IMR-90 (cell line): ENCODE data around the gene MRPL19. TPM values are rescaled to one million over a fixed set of nuclear protein-coding genes. Genes with fewer than 3 reads are reported as not detected.

ENCODE experiments used
- ATAC-seq: fragments of 200-7000 bp; cut with Tn5 transposase; 2 replicates; pipeline ENCODE4 v1.9.1; 2020; ENCODE audit warnings: low read depth, mild to moderate bottlenecking, moderate library complexity
- BruUV-seq: library from RNA; stranded (reverse); fragments of 400-500 nt; replicated peaks from 2 replicates; lab custom pipeline; 2021; lab: Mats Ljungman, UMichigan
- CTCF ChIA-PET: fragments of 300-600 bp; formaldehyde crosslinking; extraction: SDS; loops from one replicate; lab custom pipeline; 2021; ENCODE audit warnings: antibody characterized with exemption; lab: Yijun Ruan, JAX
- POLR2A ChIA-PET: fragments of 300-600 bp; sonication (Branson Sonifier 250); formaldehyde crosslinking; loops from one replicate; lab custom pipeline; 2022; ENCODE audit warnings: antibody characterized with exemption; ENCODE audit not compliant: unreplicated experiment; lab: Charles Lee
- DNase-seq: peaks from one replicate; pipeline ENCODE4 v3.0.0; 2013
- H2AFZ ChIP-seq: replicated peaks from 2 replicates; pipeline ENCODE3; 2013; ENCODE audit warnings: low read length, mild to moderate bottlenecking; ENCODE audit not compliant: poor library complexity
- H2AK5ac ChIP-seq: 2 replicates; pipeline ENCODE4 v1.6.1; 2013; ENCODE audit warnings: low read depth, low read length, inconsistent platforms
- H2AK9ac ChIP-seq: replicated peaks from 2 replicates; pipeline ENCODE3; 2013; ENCODE audit warnings: mild to moderate bottlenecking, low read depth, low read length, moderate library complexity; ENCODE audit not compliant: poor library complexity
- H2BK120ac ChIP-seq: 2 replicates; pipeline ENCODE4 v1.6.1; 2013; ENCODE audit warnings: low read depth, low read length, inconsistent platforms
- H2BK15ac ChIP-seq: 3 replicates; pipeline ENCODE4 v1.6.1; 2013; ENCODE audit warnings: low read depth, low read length, inconsistent platforms
- H2BK20ac ChIP-seq: 2 replicates; pipeline ENCODE4 v1.6.1; 2013; ENCODE audit warnings: low read depth, mild to moderate bottlenecking, inconsistent platforms, low read length, moderate library complexity
- H2BK5ac ChIP-seq: 2 replicates; pipeline ENCODE4 v1.6.1; 2013; ENCODE audit warnings: mild to moderate bottlenecking, low read depth, low read length, inconsistent platforms; ENCODE audit not compliant: poor library complexity, severe bottlenecking
- H3K14ac ChIP-seq: replicated peaks from 2 replicates; pipeline ENCODE4 v1.6.1; 2013; ENCODE audit warnings: low read depth, low read length, inconsistent platforms
- H3K18ac ChIP-seq: 2 replicates; pipeline ENCODE4 v1.6.1; 2013; ENCODE audit warnings: low read depth, low read length, control low read depth
- H3K23ac ChIP-seq: 2 replicates; pipeline ENCODE4 v1.6.1; 2013; ENCODE audit warnings: low read depth, low read length, inconsistent platforms
- H3K27ac ChIP-seq: 2 replicates; pipeline ENCODE4 v1.5.1; 2013; ENCODE audit warnings: mild to moderate bottlenecking, control low read depth, low read length; ENCODE audit not compliant: insufficient read depth
- H3K27me3 ChIP-seq: 2 replicates; pipeline ENCODE4 v1.6.1; 2013; ENCODE audit warnings: low read length; ENCODE audit not compliant: control insufficient read depth, insufficient read depth
- H3K36me3 ChIP-seq: 2 replicates; pipeline ENCODE4 v1.6.1; 2013; ENCODE audit warnings: low read length, mixed read lengths; ENCODE audit not compliant: control insufficient read depth, insufficient read depth
- H3K4ac ChIP-seq: 2 replicates; pipeline ENCODE4 v1.6.1; 2013; ENCODE audit warnings: low read depth, low read length, inconsistent platforms
- H3K4me1 ChIP-seq: 2 replicates; pipeline ENCODE4 v1.6.1; 2013; ENCODE audit warnings: low read length, mixed read lengths; ENCODE audit not compliant: control insufficient read depth, insufficient read depth
- H3K4me2 ChIP-seq: 2 replicates; pipeline ENCODE4 v1.6.1; 2013; ENCODE audit warnings: low read depth, mild to moderate bottlenecking, control low read depth, low read length, moderate library complexity
- H3K4me3 ChIP-seq: 2 replicates; pipeline ENCODE4 v1.5.1; 2013; ENCODE audit warnings: low read depth, mild to moderate bottlenecking, control low read depth, low read length, moderate library complexity; ENCODE audit not compliant: insufficient read depth
- H3K56ac ChIP-seq: 2 replicates; pipeline ENCODE4 v1.6.1; 2013; ENCODE audit warnings: low read length, inconsistent platforms; ENCODE audit not compliant: insufficient read depth; ENCODE audit errors: extremely low read depth
- H3K79me1 ChIP-seq, 2 experiments: 2 replicates each; pipeline ENCODE4 v1.6.1; 2013; ENCODE audit warnings: low read length in 2 of 2, inconsistent platforms in 1 of 2, low read depth in 1 of 2
- H3K9ac ChIP-seq: 2 replicates; pipeline ENCODE4 v1.6.1; 2013; ENCODE audit warnings: low read depth, low read length, control low read depth
- H3K9me1 ChIP-seq: 2 replicates; pipeline ENCODE4 v1.6.1; 2013; ENCODE audit warnings: low read length, inconsistent platforms; ENCODE audit not compliant: insufficient read depth
- H3K9me3 ChIP-seq: 2 replicates; pipeline ENCODE4 v1.6.1; 2013; ENCODE audit warnings: low read length; ENCODE audit not compliant: control insufficient read depth, insufficient read depth
- H4K20me1 ChIP-seq: 2 replicates; pipeline ENCODE4 v1.6.1; 2013; ENCODE audit warnings: low read length, inconsistent platforms; ENCODE audit not compliant: insufficient read depth
- H4K5ac ChIP-seq: 2 replicates; pipeline ENCODE4 v1.6.1; 2013; ENCODE audit warnings: mild to moderate bottlenecking, low read depth, low read length, control low read depth
- H4K8ac ChIP-seq, 2 experiments: 2 replicates each; pipeline ENCODE4 v1.6.1; 2013; ENCODE audit warnings: low read depth in 2 of 2, low read length in 2 of 2, control low read depth in 1 of 2, inconsistent platforms in 1 of 2
- H4K91ac ChIP-seq: 2 replicates; pipeline ENCODE4 v1.6.1; 2013; ENCODE audit warnings: low read depth, low read length, inconsistent platforms; ENCODE audit not compliant: insufficient read depth
- BHLHE40 ChIP-seq: fragments of 150-350 bp; IDR thresholded peaks from 2 replicates; pipeline ENCODE4 v1.6.1; 2016; ENCODE audit warnings: mild to moderate bottlenecking, low read depth, low read length
- CEBPB ChIP-seq: IDR thresholded peaks from 2 replicates; pipeline ENCODE4 v1.6.1; 2012; ENCODE audit warnings: low read depth, low read length, improper control_type of control experiment
- CHD1 ChIP-seq: IDR thresholded peaks from 2 replicates; pipeline ENCODE4 v1.6.1; 2012; ENCODE audit warnings: low read depth, low read length, improper control_type of control experiment
- CTCF ChIP-seq: conservative IDR thresholded peaks from 2 replicates; pipeline ENCODE4 v1.5.1; 2012; ENCODE audit warnings: mild to moderate bottlenecking, low read depth, low read length, improper control_type of control experiment
- ELK1 ChIP-seq: fragments of 150-350 bp; IDR thresholded peaks from 2 replicates; pipeline ENCODE4 v1.6.1; 2016; ENCODE audit warnings: low read depth, mild to moderate bottlenecking, low read length, moderate library complexity, borderline replicate concordance
- FOS ChIP-seq: fragments of 150-350 bp; IDR thresholded peaks from 2 replicates; pipeline ENCODE4 v1.6.1; 2016; ENCODE audit warnings: low read depth, low read length
- MAFK ChIP-seq: IDR thresholded peaks from 2 replicates; pipeline ENCODE4 v1.6.1; 2012; ENCODE audit warnings: low read depth, low read length, improper control_type of control experiment
- MAZ ChIP-seq: IDR thresholded peaks from 2 replicates; pipeline ENCODE4 v1.6.1; 2012; ENCODE audit warnings: low read depth, mild to moderate bottlenecking, low read length, improper control_type of control experiment, moderate library complexity, borderline replicate concordance
- MXI1 ChIP-seq: IDR thresholded peaks from 2 replicates; pipeline ENCODE4 v1.6.1; 2012; ENCODE audit warnings: low read depth, mild to moderate bottlenecking, low read length, moderate library complexity, borderline replicate concordance
- NFE2L2 ChIP-seq: fragments of 150-350 bp; IDR thresholded peaks from 2 replicates; pipeline ENCODE4 v1.6.1; 2016; ENCODE audit warnings: low read depth, mild to moderate bottlenecking, low read length
- POLR2A ChIP-seq: IDR thresholded peaks from 2 replicates; pipeline ENCODE4 v1.6.1; 2012; ENCODE audit warnings: mild to moderate bottlenecking, low read depth, low read length
- RAD21 ChIP-seq: IDR thresholded peaks from 2 replicates; pipeline ENCODE4 v1.6.1; 2012; ENCODE audit warnings: low read length, improper control_type of control experiment
- RFX5 ChIP-seq: IDR thresholded peaks from 2 replicates; pipeline ENCODE4 v1.8.0; 2012; ENCODE audit warnings: low read depth, mild to moderate bottlenecking, low read length, moderate library complexity
- USF2 ChIP-seq: fragments of 150-350 bp; IDR thresholded peaks from 2 replicates; pipeline ENCODE4 v1.6.1; 2017; ENCODE audit warnings: mild to moderate bottlenecking, antibody characterized with exemption, low read length, low read depth
- WGBS, 2 experiments: methylation state at CpG; one replicate each; pipeline versions ENCODE4 v1.1.5 to v1.1.7; 2013; ENCODE audit warnings: missing lambda C conversion rate in 2 of 2; ENCODE audit not compliant: insufficient read length in 1 of 2; ENCODE audit errors: extremely low coverage in 2 of 2; 5-methylcytosine and 5-hydroxymethylcytosine counted together
- dilution Hi-C: fragments of 300-500 bp; cut with HindIII; formaldehyde crosslinking; loops from one replicate; pipeline ENCODE4 v1.14.3; 2018; ENCODE audit warnings: low sequenced_read_pairs; ENCODE audit not compliant: unreplicated experiment
- in situ Hi-C: fragments of 300-500 bp; cut with MboI; formaldehyde crosslinking; loops from 3 replicates; pipeline ENCODE4 v1.14.3; 2019; ENCODE audit warnings: low sequenced_read_pairs, inconsistent platforms, mixed read lengths
- intact Hi-C: fragments of 100-400 bp; cut with micrococcal nuclease; formaldehyde crosslinking; loops from 2 replicates; pipeline ENCODE4 v1.10.0; 2022
- polyA plus RNA-seq, 3 experiments: library from polyadenylated mRNA; depleted of rRNA; stranded (reverse); fragments of >200 nt; gene quantifications; 2 replicates each; pipeline ENCODE4 v1.2.3, GENCODE V29; 2012; ENCODE audit warnings: low replicate concordance in 1 of 3
- total RNA-seq: library from RNA; depleted of rRNA; stranded (reverse); fragments of >200 nt; gene quantifications from 2 replicates; pipeline ENCODE4 v1.2.3, GENCODE V29; 2012

MRPL19 gene
- total and polyA plus RNA-seq, 2 of the 4 experiments (the other 2 are of a cell fraction): 24.8 to 28.5 TPM

- H2BK5ac ChIP-seq: no peak overlapping the region
- dilution Hi-C loops: loop anchor here (25.0 kb wide), 1 partner anchor 179 kb away; no protein-coding TSS in a partner anchor
- DNase-seq (peak; percentile 5), ATAC-seq (no peak)
- TF ChIP-seq POLR2A (no peak), RAD21 (no peak), BHLHE40 (no peak), RFX5 (no peak), MAFK (no peak), FOS (no peak), USF2 (no peak), CTCF (no peak), ELK1 (no peak), CHD1 (no peak), NFE2L2 (no peak), MXI1 (no peak), MAZ (no peak), CEBPB (no peak)
- no peak overlapping the region for H2AFZ ChIP-seq
- peaks cover 11% of the 10 kb centered on the region for H3K27me3 ChIP-seq
- peaks cover 0 to 3% of the 10 kb centered on the region in 2 experiments; a peak in 1 of 4 replicates for H3K79me1 ChIP-seq
- H3K36me3 ChIP-seq: no peaks in the 10 kb centered on the region
- H3K4me1 ChIP-seq: no peaks in the 10 kb centered on the region
- H4K91ac ChIP-seq: no peak overlapping the region
- BruUV-seq: no TSS peak
- no peak overlapping the region for H2BK15ac ChIP-seq
- no peak overlapping the region for H2BK20ac ChIP-seq
- H3K9me3 ChIP-seq: no peaks in the 10 kb centered on the region
- no peak overlapping the region for H2AK5ac ChIP-seq
- H3K9me1 ChIP-seq: no peaks in the 10 kb centered on the region
- no peak overlapping the region for H3K14ac ChIP-seq
- H3K23ac ChIP-seq: no peak overlapping the region
- no peak overlapping the region for H3K9ac ChIP-seq
- POLR2A ChIA-PET: no interaction called here
- no peak overlapping the region; the same call in 1 of the 2 replicates for H3K4ac ChIP-seq
- CTCF ChIA-PET: interaction anchor here (0.9 to 2.8 kb wide), 7 partner anchors 10 to 178 kb away, joined by 3 to 17 read pairs (median 5); no protein-coding TSS in a partner anchor
- H3K4me2 ChIP-seq: no peak overlapping the region
- H4K8ac ChIP-seq: no peak overlapping the region
- no peak overlapping the region for H4K5ac ChIP-seq
- no peak overlapping the region for H3K18ac ChIP-seq
- no CpG with 5 or more reads among the region's 1 CpG for WGBS, 2 experiments
- no peaks in the 10 kb centered on the region for H4K20me1 ChIP-seq
- no peak overlapping the region for H3K27ac ChIP-seq
- H3K4me3 ChIP-seq: no peak overlapping the region
- no peak overlapping the region; the same call in 1 of the 2 replicates for H2BK120ac ChIP-seq
- in situ Hi-C loops: no loop called here
- no peak overlapping the region for H3K56ac ChIP-seq
- intact Hi-C loops: loop anchor here (5.0 kb wide), 1 partner anchor 146 kb away; no protein-coding TSS in a partner anchor
- no peak overlapping the region for H2AK9ac ChIP-seq
Measured at GRCh38 chr2:75641587-75641986, 5.0 kb upstream of the MRPL19 start.
